OCI-LY7 (cell line): ENCODE data around the gene LY6G6F.

Experiments used
- EZH2phosphoT487 ChIP-seq: fragments of 200-600 bp; sonication (generic); IDR thresholded peaks from 2 replicates; pipeline ENCODE4 v1.6.1; 2018; ENCODE audit warnings: low read depth, borderline replicate concordance, mild to moderate bottlenecking, mixed run types, antibody characterized with exemption, low read length, moderate library complexity, mixed read lengths
- TF ChIP-seq, protein P1 (sequence below): fragments of 200-600 bp; sonication (generic); conservative IDR thresholded peaks from 2 replicates; pipeline ENCODE4 v1.5.1; 2014; ENCODE audit warnings: mild to moderate bottlenecking, antibody characterized with exemption, low read length, moderate library complexity, mixed read lengths

DNA sequence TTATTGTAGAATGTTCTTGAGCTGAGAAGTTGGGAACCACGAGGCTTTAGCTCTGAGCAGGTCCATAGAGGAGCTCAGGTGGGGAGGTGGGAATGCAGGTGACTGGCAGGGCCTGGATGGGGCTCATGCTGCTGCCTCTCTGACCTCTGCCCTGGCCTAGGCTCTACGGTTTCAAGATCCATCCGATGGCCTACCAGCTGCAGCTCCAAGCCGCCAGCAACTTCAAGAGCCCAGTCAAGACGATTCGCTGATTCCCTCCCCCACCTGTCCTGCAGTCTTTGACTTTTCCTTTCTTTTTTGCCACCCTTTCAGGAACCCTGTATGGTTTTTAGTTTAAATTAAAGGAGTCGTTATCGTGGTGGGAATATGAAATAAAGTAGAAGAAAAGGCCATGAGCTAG, 37.0 kb upstream of the LY6G6F start, which contains the start of gene LY6G5B:
- TF ChIP-seq, protein P1, sequence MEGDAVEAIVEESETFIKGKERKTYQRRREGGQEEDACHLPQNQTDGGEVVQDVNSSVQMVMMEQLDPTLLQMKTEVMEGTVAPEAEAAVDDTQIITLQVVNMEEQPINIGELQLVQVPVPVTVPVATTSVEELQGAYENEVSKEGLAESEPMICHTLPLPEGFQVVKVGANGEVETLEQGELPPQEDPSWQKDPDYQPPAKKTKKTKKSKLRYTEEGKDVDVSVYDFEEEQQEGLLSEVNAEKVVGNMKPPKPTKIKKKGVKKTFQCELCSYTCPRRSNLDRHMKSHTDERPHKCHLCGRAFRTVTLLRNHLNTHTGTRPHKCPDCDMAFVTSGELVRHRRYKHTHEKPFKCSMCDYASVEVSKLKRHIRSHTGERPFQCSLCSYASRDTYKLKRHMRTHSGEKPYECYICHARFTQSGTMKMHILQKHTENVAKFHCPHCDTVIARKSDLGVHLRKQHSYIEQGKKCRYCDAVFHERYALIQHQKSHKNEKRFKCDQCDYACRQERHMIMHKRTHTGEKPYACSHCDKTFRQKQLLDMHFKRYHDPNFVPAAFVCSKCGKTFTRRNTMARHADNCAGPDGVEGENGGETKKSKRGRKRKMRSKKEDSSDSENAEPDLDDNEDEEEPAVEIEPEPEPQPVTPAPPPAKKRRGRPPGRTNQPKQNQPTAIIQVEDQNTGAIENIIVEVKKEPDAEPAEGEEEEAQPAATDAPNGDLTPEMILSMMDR = no peak
- TF ChIP-seq EZH2phosphoT487 = no peak
